LNCAP (cell line): ENCODE data around the gene SMR3A.

ENCODE experiments used
- TF ChIP-seq, protein P1 (sequence below): fragments of 450-650 bp; IDR thresholded peaks from 2 replicates; pipeline ENCODE4 v1.5.1; 2017; ENCODE audit warnings: mild to moderate bottlenecking

SMR3A gene

DNA sequence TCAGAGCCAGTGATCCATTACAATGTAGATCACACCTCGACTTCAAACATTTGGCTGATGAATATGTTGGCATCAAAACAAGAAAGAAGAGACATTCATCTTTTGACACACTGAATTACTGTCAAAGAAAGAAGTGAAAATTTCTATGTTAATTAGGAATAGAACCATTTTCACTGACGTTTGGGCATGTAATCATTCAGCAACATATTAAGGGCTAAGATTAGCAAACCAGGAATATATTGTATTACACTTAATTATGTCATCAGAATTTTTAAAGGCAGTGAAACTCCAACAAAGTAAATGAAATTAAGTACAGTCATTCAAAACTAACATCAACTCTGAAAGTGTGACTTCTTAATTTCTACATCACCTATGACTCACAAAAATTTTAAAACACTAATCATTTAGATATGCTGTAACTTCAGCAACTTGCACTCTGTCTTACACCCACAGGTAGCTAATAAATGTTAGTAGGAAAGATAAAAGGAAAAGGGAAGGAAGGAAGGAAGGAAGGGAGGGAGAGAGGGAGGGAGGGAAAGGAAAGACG is 1.4 kb upstream of the SMR3A start:
- TF ChIP-seq, protein P1, sequence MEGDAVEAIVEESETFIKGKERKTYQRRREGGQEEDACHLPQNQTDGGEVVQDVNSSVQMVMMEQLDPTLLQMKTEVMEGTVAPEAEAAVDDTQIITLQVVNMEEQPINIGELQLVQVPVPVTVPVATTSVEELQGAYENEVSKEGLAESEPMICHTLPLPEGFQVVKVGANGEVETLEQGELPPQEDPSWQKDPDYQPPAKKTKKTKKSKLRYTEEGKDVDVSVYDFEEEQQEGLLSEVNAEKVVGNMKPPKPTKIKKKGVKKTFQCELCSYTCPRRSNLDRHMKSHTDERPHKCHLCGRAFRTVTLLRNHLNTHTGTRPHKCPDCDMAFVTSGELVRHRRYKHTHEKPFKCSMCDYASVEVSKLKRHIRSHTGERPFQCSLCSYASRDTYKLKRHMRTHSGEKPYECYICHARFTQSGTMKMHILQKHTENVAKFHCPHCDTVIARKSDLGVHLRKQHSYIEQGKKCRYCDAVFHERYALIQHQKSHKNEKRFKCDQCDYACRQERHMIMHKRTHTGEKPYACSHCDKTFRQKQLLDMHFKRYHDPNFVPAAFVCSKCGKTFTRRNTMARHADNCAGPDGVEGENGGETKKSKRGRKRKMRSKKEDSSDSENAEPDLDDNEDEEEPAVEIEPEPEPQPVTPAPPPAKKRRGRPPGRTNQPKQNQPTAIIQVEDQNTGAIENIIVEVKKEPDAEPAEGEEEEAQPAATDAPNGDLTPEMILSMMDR: no peak

DNA sequence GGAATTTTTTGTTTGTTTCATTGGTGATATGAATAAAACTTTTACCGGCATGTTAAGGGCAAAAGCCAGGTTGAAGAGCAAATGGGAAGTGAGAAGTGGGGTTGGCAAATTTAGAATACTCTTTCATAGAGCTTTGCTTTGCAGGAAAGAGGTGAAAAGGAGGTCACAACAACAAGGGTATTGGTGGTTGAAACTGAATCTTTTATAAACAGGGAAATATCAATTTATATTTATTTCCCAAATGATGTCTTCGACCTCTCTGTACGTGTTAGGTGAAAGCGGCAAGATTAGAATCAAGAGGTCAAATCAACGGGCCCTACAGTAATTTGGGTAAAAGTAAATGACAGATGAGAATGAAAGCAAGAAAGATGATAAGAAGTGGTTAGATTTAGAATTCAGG is 3.4 kb downstream of the SMR3A start:
- TF ChIP-seq, protein P1: no peak

DNA sequence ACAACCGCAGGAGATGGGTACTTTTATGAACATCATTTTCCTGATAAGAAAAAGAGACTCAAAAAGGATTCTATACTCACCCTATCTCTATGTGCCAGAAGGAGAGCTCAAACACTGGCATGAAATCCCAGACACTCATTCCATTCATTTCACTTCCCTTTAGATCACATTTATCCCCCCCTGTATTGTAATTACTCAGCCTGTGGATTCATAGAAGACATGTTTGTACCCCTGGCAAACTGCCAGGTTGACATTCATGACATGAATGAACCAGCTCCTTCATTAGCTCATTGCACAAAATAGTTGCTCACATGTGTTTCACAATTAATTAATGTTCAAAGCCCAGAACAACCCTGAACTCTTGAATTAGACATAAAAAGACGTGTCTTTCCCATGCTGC is 4.9 kb downstream of the SMR3A start:
- TF ChIP-seq, protein P1: no peak

DNA sequence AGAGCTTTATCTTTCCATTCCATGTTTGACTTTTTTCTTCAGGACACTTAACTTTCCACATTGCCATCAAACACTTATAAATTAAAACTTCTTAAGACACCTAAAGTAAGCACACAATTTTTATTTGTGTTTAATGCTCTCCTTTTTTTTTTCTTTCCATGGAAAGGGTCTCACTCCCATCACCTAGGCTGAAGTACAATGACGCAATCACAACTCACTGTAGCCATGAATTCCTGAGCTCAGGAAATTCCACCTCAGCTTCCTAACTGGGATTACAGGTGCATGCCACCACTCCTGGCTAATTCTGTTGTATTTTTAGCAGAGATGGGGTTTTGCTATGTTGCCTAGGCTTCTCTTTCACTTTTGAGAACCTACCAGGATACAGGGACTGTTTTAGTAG is 7.3 kb downstream of the SMR3A start:
- TF ChIP-seq, protein P1: no peak

DNA sequence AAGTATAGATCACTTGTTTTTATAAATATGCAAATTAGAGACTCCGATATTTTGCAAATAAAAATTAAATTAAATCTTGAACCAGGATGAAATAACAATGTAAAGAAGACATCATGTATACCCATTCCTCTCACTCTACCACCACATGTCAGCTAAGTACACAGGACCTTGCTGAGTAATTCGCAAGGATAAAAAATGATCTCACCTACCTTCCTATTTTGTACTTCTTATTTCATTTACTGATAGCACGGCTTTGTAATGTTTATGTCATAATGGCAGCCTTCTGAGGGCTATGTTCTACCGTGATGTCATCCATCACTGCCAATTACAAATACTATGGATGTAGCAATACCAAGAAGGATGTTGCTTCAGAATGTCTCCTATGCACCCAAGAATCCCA is 11.4 kb downstream of the SMR3A start:
- TF ChIP-seq, protein P1: no peak

DNA sequence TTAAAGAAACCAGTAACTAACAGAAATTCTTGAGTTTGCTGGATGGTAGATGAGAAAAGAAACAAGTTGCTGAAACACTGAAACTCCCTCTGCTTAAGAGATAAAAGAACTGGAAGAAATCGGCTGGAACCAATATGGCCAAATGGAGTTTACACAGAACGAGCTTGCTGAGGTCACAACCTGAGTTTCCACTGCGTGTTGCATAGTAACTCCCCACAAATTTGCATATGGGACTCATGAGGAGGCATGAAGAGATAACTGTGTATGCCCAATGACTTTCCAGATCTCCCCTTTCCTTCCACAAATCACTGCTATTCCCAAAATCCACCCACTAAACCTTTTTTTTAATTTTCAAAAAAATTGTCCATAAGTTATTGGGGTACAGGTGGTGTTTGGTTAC is 12.2 kb downstream of the SMR3A start:
- TF ChIP-seq, protein P1: no peak

DNA sequence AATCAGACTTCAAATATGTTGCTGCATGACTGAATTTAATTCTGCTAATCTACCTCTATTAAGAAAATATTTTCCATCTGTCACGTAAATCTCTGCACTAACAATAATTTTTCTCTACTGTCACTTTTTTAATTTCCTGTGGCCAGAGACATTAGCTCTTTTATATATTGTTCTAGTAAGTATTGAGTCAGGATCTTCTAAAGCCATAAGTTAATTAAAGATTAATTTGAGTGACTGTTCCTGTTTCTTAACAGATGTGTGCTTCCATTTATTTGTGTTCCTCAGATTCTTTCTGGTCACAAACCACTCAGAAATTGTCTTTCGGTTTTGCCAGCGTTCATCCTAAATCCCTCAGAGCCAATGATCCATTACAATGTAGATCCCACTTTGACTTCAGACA is 20.0 kb downstream of the SMR3A start:
- TF ChIP-seq, protein P1: no peak

DNA sequence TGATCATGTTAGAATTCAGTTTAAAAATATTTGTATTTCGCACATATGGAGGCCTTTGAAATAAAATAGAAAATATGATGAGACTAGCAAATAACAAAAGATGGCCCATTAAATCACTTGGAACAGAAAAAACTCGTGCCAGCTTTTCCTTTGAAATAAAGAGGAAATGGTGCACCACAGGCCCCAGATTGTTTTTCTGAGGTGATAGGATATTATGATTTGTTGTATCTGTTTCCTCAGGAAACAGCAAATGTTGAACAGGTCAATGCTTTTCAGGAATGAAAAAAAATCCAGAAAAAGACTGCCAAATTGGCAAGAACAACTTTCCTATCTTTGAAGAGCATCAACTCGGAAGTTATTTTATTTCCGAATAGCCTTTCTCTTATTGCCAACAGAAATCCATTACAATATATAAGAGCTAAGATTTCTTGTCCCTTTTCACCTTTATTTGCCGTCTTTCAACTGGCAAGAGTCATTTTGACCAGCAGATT is 22.2 kb downstream of the SMR3A start, which contains the start of gene SMR3B:
Gene SMR3B, plus strand, starts transcription at position 441 of the 491 bp plus-strand sequence. CDS start 1,380 bp downstream, outside the sequence.
- TF ChIP-seq, protein P1: no peak
